H9 (cell line): ENCODE results near the gene PLA2G15. TPM values are rescaled to one million over a fixed set of nuclear protein-coding genes. Genes with fewer than 3 reads are reported as not detected.

Experiments used
- DNase-seq: peaks from one replicate; pipeline ENCODE4 v3.0.0-alpha.2; 2017
- H2AFZ ChIP-seq: one replicate; pipeline ENCODE4 v1.6.1; 2013; ENCODE audit warnings: mild to moderate bottlenecking, low read length, control low read depth, moderate library complexity
- H2AK5ac ChIP-seq: 2 replicates; pipeline ENCODE4 v1.6.1; 2013; ENCODE audit warnings: low read length, control low read depth, mixed read lengths; ENCODE audit not compliant: insufficient read length
- H2BK120ac ChIP-seq: one replicate; pipeline ENCODE4 v1.6.1; 2013; ENCODE audit warnings: low read depth, mild to moderate bottlenecking, low read length, control low read depth, inconsistent platforms; ENCODE audit not compliant: poor library complexity, severe bottlenecking
- H2BK12ac ChIP-seq: 2 replicates; pipeline ENCODE4 v1.6.1; 2013; ENCODE audit warnings: low read length, control low read depth, mixed read lengths, low read depth; ENCODE audit not compliant: insufficient read length
- H2BK15ac ChIP-seq: 2 replicates; pipeline ENCODE4 v1.6.1; 2013; ENCODE audit warnings: low read depth, low read length, control low read depth
- H2BK20ac ChIP-seq: one replicate; pipeline ENCODE4 v1.6.1; 2013; ENCODE audit warnings: low read depth, mild to moderate bottlenecking, low read length, control low read depth, inconsistent platforms; ENCODE audit not compliant: poor library complexity, severe bottlenecking
- H2BK5ac ChIP-seq: 2 replicates; pipeline ENCODE4 v1.6.1; 2013; ENCODE audit warnings: low read length, control low read depth, mixed read lengths; ENCODE audit not compliant: insufficient read length
- H3K14ac ChIP-seq: 2 replicates; pipeline ENCODE4 v1.6.1; 2013; ENCODE audit warnings: low read length, control low read depth; ENCODE audit not compliant: insufficient read depth
- H3K18ac ChIP-seq: 2 replicates; pipeline ENCODE4 v1.6.1; 2013; ENCODE audit warnings: low read depth, mild to moderate bottlenecking, mixed read lengths, low read length, control low read depth; ENCODE audit not compliant: insufficient read length
- H3K23ac ChIP-seq: 2 replicates; pipeline ENCODE4 v1.6.1; 2013; ENCODE audit warnings: low read length, control low read depth, mixed read lengths, low read depth; ENCODE audit not compliant: insufficient read length
- H3K23me2 ChIP-seq: 2 replicates; pipeline ENCODE4 v1.6.1; 2013; ENCODE audit warnings: low read depth, mild to moderate bottlenecking, mixed read lengths, low read length, control low read depth; ENCODE audit not compliant: insufficient read length, poor library complexity, severe bottlenecking
- H3K27ac ChIP-seq: 2 replicates; pipeline ENCODE4 v1.5.1; 2013; ENCODE audit warnings: low read length, control low read depth, mixed read lengths, low read depth; ENCODE audit not compliant: insufficient read length
- H3K27me3 ChIP-seq: 2 replicates; pipeline ENCODE4 v1.6.1; 2013; ENCODE audit warnings: low read length, control low read depth, inconsistent platforms; ENCODE audit not compliant: insufficient read depth
- H3K4ac ChIP-seq: 2 replicates; pipeline ENCODE4 v1.6.1; 2013; ENCODE audit warnings: low read depth, mild to moderate bottlenecking, control low read depth, inconsistent platforms, low read length, moderate library complexity
- H3K4me1 ChIP-seq: 2 replicates; pipeline ENCODE4 v1.6.1; 2013; ENCODE audit warnings: low read length, control low read depth, inconsistent platforms; ENCODE audit not compliant: insufficient read depth
- H3K4me2 ChIP-seq: 2 replicates; pipeline ENCODE4 v1.6.1; 2013; ENCODE audit warnings: low read length, control low read depth, mixed read lengths; ENCODE audit not compliant: insufficient read length, insufficient read depth
- H3K56ac ChIP-seq: 2 replicates; pipeline ENCODE4 v1.6.1; 2013; ENCODE audit warnings: low read depth, mild to moderate bottlenecking, mixed read lengths, low read length, control low read depth; ENCODE audit not compliant: insufficient read length
- H3K79me1 ChIP-seq: 2 replicates; pipeline ENCODE4 v1.6.1; 2013; ENCODE audit warnings: low read depth, mild to moderate bottlenecking, moderate library complexity, low read length, control low read depth, inconsistent platforms; ENCODE audit not compliant: insufficient read depth, poor library complexity, severe bottlenecking
- H3K79me2 ChIP-seq: 2 replicates; pipeline ENCODE4 v1.6.1; 2013; ENCODE audit warnings: low read length, control low read depth, inconsistent platforms; ENCODE audit not compliant: insufficient read depth
- H3K9ac ChIP-seq: 2 replicates; pipeline ENCODE4 v1.6.1; 2013; ENCODE audit warnings: low read length, control low read depth, mixed read lengths; ENCODE audit not compliant: insufficient read length; ENCODE audit errors: extremely low read depth
- H3K9me3 ChIP-seq: one replicate; pipeline ENCODE4 v1.6.1; 2013; ENCODE audit warnings: low read depth, low read length, inconsistent platforms; ENCODE audit not compliant: control insufficient read depth
- H3T11ph ChIP-seq: one replicate; pipeline ENCODE4 v1.6.1; 2013; ENCODE audit warnings: mild to moderate bottlenecking, low read length, control low read depth, inconsistent platforms
- H4K20me1 ChIP-seq: one replicate; pipeline ENCODE4 v1.6.1; 2013; ENCODE audit not compliant: control insufficient read depth, insufficient read length, insufficient read depth
- H4K5ac ChIP-seq: 2 replicates; pipeline ENCODE4 v1.6.1; 2013; ENCODE audit warnings: low read depth, mild to moderate bottlenecking, mixed read lengths, low read length, control low read depth; ENCODE audit not compliant: insufficient read length
- H4K8ac ChIP-seq: replicated peaks from 2 replicates; pipeline ENCODE4 v1.6.1; 2013; ENCODE audit warnings: low read length, control low read depth, mixed read lengths, low read depth; ENCODE audit not compliant: insufficient read length
- H4K91ac ChIP-seq: 2 replicates; pipeline ENCODE4 v1.6.1; 2013; ENCODE audit warnings: low read depth, mild to moderate bottlenecking, moderate library complexity, mixed read lengths, low read length, control low read depth; ENCODE audit not compliant: insufficient read length
- H3K27ac Mint-ChIP-seq, 3 experiments: 2 replicates in 2 of 3; 3 replicates in 1 of 3; pipeline ENCODE4 v1.8.0; 2020 to 2021; ENCODE audit warnings: mixed read lengths in 3 of 3, mild to moderate bottlenecking in 1 of 3, moderate library complexity in 1 of 3
- H3K27me3 Mint-ChIP-seq: 2 replicates; pipeline ENCODE4 v1.8.0; 2021; ENCODE audit warnings: low read depth, mild to moderate bottlenecking, moderate library complexity, mixed read lengths
- H3K36me3 Mint-ChIP-seq, 3 experiments: 2 replicates in 2 of 3; 3 replicates in 1 of 3; pipeline ENCODE4 v1.8.0; 2020 to 2021; ENCODE audit warnings: low read depth in 3 of 3, mixed read lengths in 3 of 3; ENCODE audit not compliant: insufficient read depth in 1 of 3
- H3K4me1 Mint-ChIP-seq, 2 experiments: 2 replicates each; pipeline ENCODE4 v1.8.0; 2020; ENCODE audit warnings: mixed read lengths in 2 of 2
- H3K4me3 Mint-ChIP-seq, 2 experiments: 2 replicates in 1 of 2; 3 replicates in 1 of 2; pipeline ENCODE4 v1.8.0; 2020 to 2021; ENCODE audit warnings: mild to moderate bottlenecking in 2 of 2, mixed read lengths in 2 of 2, moderate library complexity in 1 of 2
- H3K9me3 Mint-ChIP-seq, 2 experiments: 2 replicates in 1 of 2; 3 replicates in 1 of 2; pipeline ENCODE4 v1.8.0; 2020; ENCODE audit warnings: mild to moderate bottlenecking in 2 of 2, mixed read lengths in 2 of 2, moderate library complexity in 1 of 2
- WGBS: extraction: QIAGEN DNeasy Blood & Tissue Kit; methylation state at CpG from one replicate; pipeline ENCODE4 v1.1.7; 2013; ENCODE audit warnings: missing lambda C conversion rate, low lambda C conversion rate, mixed read lengths; ENCODE audit not compliant: insufficient read length; ENCODE audit errors: extremely low coverage; 5-methylcytosine and 5-hydroxymethylcytosine counted together
- total RNA-seq: library from RNA; stranded (reverse); gene quantifications from 2 replicates; pipeline ENCODE4 v1.2.1, GENCODE V29; 2021
- TF ChIP-seq, protein P1 (sequence below): fragments of 200-600 bp; sonication (generic); conservative IDR thresholded peaks from 3 replicates; pipeline ENCODE4 v1.8.0; 2021; ENCODE audit warnings: antibody characterized with exemption, mild to moderate bottlenecking

Gene PLA2G15
- total RNA-seq, 1 experiment from 2014 or later = 11.0 TPM

DNA sequence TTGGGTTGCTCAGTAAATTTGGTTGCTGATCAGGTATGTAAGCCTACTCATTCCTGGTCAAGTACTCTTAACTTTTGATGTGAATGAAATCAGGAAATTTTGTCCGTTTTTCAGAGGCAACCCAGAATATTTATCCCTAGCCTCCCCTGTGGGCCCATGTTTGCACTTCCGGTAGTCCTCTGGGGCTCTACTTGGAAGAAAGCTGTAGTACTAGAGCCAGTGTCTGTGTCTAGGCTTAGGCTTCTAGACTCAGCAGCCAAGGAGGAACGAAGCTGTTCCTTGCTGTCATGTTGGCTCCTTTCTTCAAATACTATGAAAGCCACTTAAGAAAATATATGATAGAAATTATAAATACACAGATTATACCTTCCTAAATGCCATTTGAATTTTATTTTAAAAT is 30.4 kb upstream of the PLA2G15 start:
- no peak overlapping the region for H3K4me2 ChIP-seq
- no peak overlapping the region for H2BK15ac ChIP-seq
- no peak overlapping the region for H3K14ac ChIP-seq
- H3K27ac ChIP-seq = no peak overlapping the region
- no peak overlapping the region for H3K56ac ChIP-seq
- no peaks in the 10 kb centered on the region for H3K4me1 ChIP-seq
- H3K18ac ChIP-seq = no peak overlapping the region
- H3K27me3 ChIP-seq = no peaks in the 10 kb centered on the region
- H2AK5ac ChIP-seq = no peak overlapping the region
- H4K8ac ChIP-seq = no peak overlapping the region
- no peaks in the 10 kb centered on the region for H4K20me1 ChIP-seq
- no peak overlapping the region for H3K9ac ChIP-seq
- no peak overlapping the region for H3T11ph ChIP-seq
- H3K4me1 Mint-ChIP-seq = no peaks in the 10 kb centered on the region
- no peaks in the 10 kb centered on the region for H3K79me2 ChIP-seq
- DNase-seq = no peak
- no peak overlapping the region for H2BK5ac ChIP-seq
- H3K4ac ChIP-seq = no peak overlapping the region
- no peaks in the 10 kb centered on the region for H3K9me3 Mint-ChIP-seq
- no peak overlapping the region for H2BK120ac ChIP-seq
- no peaks in the 10 kb centered on the region for H3K9me3 ChIP-seq
- H4K91ac ChIP-seq = no peak overlapping the region
- no peaks in the 10 kb centered on the region for H3K27me3 Mint-ChIP-seq
- peaks cover 0 to 3% (median 0%) of the 10 kb centered on the region in 3 experiments; a peak in 2 of 7 replicates for H3K36me3 Mint-ChIP-seq
- H4K5ac ChIP-seq = no peak overlapping the region
- H3K23ac ChIP-seq = no peak overlapping the region
- TF ChIP-seq, protein P1, sequence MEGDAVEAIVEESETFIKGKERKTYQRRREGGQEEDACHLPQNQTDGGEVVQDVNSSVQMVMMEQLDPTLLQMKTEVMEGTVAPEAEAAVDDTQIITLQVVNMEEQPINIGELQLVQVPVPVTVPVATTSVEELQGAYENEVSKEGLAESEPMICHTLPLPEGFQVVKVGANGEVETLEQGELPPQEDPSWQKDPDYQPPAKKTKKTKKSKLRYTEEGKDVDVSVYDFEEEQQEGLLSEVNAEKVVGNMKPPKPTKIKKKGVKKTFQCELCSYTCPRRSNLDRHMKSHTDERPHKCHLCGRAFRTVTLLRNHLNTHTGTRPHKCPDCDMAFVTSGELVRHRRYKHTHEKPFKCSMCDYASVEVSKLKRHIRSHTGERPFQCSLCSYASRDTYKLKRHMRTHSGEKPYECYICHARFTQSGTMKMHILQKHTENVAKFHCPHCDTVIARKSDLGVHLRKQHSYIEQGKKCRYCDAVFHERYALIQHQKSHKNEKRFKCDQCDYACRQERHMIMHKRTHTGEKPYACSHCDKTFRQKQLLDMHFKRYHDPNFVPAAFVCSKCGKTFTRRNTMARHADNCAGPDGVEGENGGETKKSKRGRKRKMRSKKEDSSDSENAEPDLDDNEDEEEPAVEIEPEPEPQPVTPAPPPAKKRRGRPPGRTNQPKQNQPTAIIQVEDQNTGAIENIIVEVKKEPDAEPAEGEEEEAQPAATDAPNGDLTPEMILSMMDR = no peak
- H3K27ac Mint-ChIP-seq = no peak overlapping the region
- no CpG with 5 or more reads among the region's 3 CpGs for WGBS
- H2BK20ac ChIP-seq = no peak overlapping the region
- no peaks in the 10 kb centered on the region for H3K23me2 ChIP-seq
- H3K4me3 Mint-ChIP-seq = no peak overlapping the region
- no peak overlapping the region for H2BK12ac ChIP-seq
- H2AFZ ChIP-seq = no peak overlapping the region
- no peaks in the 10 kb centered on the region for H3K79me1 ChIP-seq
